HG03565 (cell line): ENCODE data around the gene TMEM82.

Experiments used
- ATAC-seq: cut with Tn5 transposase; IDR thresholded peaks from one replicate; pipeline ENCODE4 v1.9.1; 2021; ENCODE audit warnings: mild to moderate bottlenecking, moderate library complexity; ENCODE audit not compliant: unreplicated experiment

TMEM82 gene

GRCh38 chr1:15719381-15720120 lies 22.7 kb upstream of the TMEM82 start:
- ATAC-seq, result no peak

GRCh38 chr1:15720861-15721260 lies 21.4 kb upstream of the TMEM82 start:
- ATAC-seq, result no peak

- ATAC-seq, result no peak
Observed at GRCh38 chr1:15722411-15722810, 19.9 kb upstream of the TMEM82 start.

GRCh38 chr1:15722836-15723532 lies 19.3 kb upstream of the TMEM82 start:
- ATAC-seq, result no peak

- ATAC-seq, result no peak
Observed at GRCh38 chr1:15723631-15724246, 18.6 kb upstream of the TMEM82 start.

GRCh38 chr1:15724949-15725880 lies 17.1 kb upstream of the TMEM82 start:
- ATAC-seq, result no peak

GRCh38 chr1:15726508-15726907 lies 15.8 kb upstream of the TMEM82 start:
- ATAC-seq, result no peak

- ATAC-seq, result no peak
Observed at GRCh38 chr1:15727021-15727420, 15.3 kb upstream of the TMEM82 start.

GRCh38 chr1:15727424-15727823 lies 14.9 kb upstream of the TMEM82 start:
- no peak for ATAC-seq

- no peak for ATAC-seq
Observed at GRCh38 chr1:15727866-15728534, 14.3 kb upstream of the TMEM82 start.

GRCh38 chr1:15728937-15729657 lies 13.2 kb upstream of the TMEM82 start:
- no peak for ATAC-seq

- ATAC-seq, result no peak
Observed at GRCh38 chr1:15730423-15730822, 11.9 kb upstream of the TMEM82 start.

GRCh38 chr1:15730936-15731335 lies 11.4 kb upstream of the TMEM82 start:
- ATAC-seq, result no peak

- no peak for ATAC-seq
Observed at GRCh38 chr1:15731735-15732685, 10.3 kb upstream of the TMEM82 start.

- ATAC-seq, result no peak
Observed at GRCh38 chr1:15732686-15733081, 9.6 kb upstream of the TMEM82 start.

- ATAC-seq, result no peak
Observed at GRCh38 chr1:15733218-15733725, 9.0 kb upstream of the TMEM82 start.

- no peak for ATAC-seq
Observed at GRCh38 chr1:15733726-15734226, 8.5 kb upstream of the TMEM82 start.

GRCh38 chr1:15734296-15734695 lies 8.0 kb upstream of the TMEM82 start:
- no peak for ATAC-seq
